Large intestine (tissue), 3 donors: ENCODE measurements around the gene CALN1. TPM values are rescaled to one million over a fixed set of nuclear protein-coding genes. Genes with fewer than 3 reads are reported as not detected.

Experiments
- DNase-seq, 2 donors: peaks; one replicate each; pipeline versions ENCODE4 v3.0.0 to v3.0.0-alpha.2; 2013
- H3K27ac ChIP-seq: one replicate; pipeline ENCODE4 v1.5.1; 2013; ENCODE audit warnings: low read length
- H3K27me3 ChIP-seq: 2 replicates; pipeline ENCODE4 v1.6.1; 2013; ENCODE audit warnings: low read length; ENCODE audit not compliant: control insufficient read depth, insufficient read depth
- H3K36me3 ChIP-seq: 2 replicates; pipeline ENCODE4 v1.6.1; 2013; ENCODE audit warnings: low read length; ENCODE audit not compliant: control insufficient read depth, insufficient read depth
- H3K4me1 ChIP-seq: one replicate; pipeline ENCODE4 v1.6.1; 2013; ENCODE audit warnings: low read length; ENCODE audit not compliant: control insufficient read depth, insufficient read depth
- H3K4me3 ChIP-seq: one replicate; pipeline ENCODE4 v1.5.1; 2013; ENCODE audit warnings: low read length
- H3K9me3 ChIP-seq: one replicate; pipeline ENCODE4 v1.6.1; 2013; ENCODE audit warnings: mild to moderate bottlenecking, low read depth, low read length, moderate library complexity; ENCODE audit not compliant: control insufficient read depth
- WGBS: methylation state at CpG from one replicate; pipeline ENCODE4 v1.1.5; 2013; ENCODE audit warnings: low lambda C conversion rate; ENCODE audit not compliant: insufficient coverage; 5-methylcytosine and 5-hydroxymethylcytosine counted together
- polyA plus RNA-seq: library from polyadenylated mRNA; unstranded; fragments of 120-200 nt; gene quantifications from one replicate; pipeline ENCODE4 v1.2.1, GENCODE V29; 2013

CALN1 gene
- polyA plus RNA-seq, 1 donor = 0.09 TPM

DNA sequence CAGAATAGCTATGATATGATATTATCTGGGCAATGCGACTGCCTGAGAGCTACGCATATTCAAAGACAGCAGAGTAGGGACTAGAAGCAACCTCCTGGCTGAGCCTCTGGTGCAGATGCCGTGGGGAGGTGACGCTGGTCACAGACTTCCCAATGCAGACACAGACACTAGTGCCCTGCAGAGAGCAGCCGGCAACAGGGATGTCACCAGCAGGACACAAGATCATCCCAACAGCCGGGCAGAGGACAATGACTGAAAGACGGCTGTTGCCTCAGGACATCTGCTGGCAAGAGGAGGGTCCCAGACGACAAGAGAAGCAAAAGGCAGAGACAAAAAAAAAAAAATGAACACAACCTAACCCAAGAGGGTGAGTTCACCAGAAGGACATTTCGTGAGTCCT is 104.6 kb downstream of the CALN1 start:
- no CpG with 5 or more reads among the region's 9 CpGs for WGBS
- Histone ChIP-seq H3K9me3 (no peaks in the 10 kb centered on the region), H3K4me1 (no peaks in the 10 kb centered on the region), H3K27ac (no peak overlapping the region), H3K27me3 (no peaks in the 10 kb centered on the region), H3K4me3 (no peak overlapping the region), H3K36me3 (no peaks in the 10 kb centered on the region)
- no peak for DNase-seq

- Histone ChIP-seq H3K27ac (no peak overlapping the region), H3K9me3 (no peaks in the 10 kb centered on the region), H3K36me3 (no peaks in the 10 kb centered on the region), H3K4me3 (no peak overlapping the region), H3K4me1 (no peaks in the 10 kb centered on the region), H3K27me3 (no peaks in the 10 kb centered on the region)
- WGBS = no CpG with 5 or more reads among the region's 1 CpG
- DNase-seq = no peak
These were observed 113.2 kb downstream of the CALN1 start for GRCh38 chr7:72298912-72299311.

DNA sequence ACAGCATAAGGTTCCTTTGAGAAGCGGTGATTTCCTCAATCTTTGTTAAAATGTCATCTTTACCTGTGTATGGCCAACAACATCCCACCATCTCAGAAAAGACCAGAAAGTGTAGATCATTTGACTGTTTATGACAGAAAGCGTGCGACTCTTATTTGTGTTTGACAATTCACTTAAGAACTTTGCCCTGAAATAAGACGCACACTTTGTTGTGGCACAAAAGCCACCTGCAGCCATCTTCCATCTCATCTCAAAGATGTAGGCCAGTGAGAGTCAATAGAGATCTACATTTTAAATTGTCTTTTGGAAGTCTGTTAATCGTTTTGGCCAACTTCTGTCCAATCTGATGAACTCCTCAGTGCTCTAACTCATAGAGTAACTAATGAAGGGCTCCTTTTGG is 114.0 kb downstream of the CALN1 start:
- Histone ChIP-seq H3K36me3 (no peaks in the 10 kb centered on the region), H3K4me1 (no peaks in the 10 kb centered on the region), H3K4me3 (no peak overlapping the region), H3K27me3 (no peaks in the 10 kb centered on the region), H3K27ac (no peak overlapping the region), H3K9me3 (no peaks in the 10 kb centered on the region)
- WGBS = 100% methylated on average over 1 of the region's 5 CpGs
- DNase-seq = no peak

DNA sequence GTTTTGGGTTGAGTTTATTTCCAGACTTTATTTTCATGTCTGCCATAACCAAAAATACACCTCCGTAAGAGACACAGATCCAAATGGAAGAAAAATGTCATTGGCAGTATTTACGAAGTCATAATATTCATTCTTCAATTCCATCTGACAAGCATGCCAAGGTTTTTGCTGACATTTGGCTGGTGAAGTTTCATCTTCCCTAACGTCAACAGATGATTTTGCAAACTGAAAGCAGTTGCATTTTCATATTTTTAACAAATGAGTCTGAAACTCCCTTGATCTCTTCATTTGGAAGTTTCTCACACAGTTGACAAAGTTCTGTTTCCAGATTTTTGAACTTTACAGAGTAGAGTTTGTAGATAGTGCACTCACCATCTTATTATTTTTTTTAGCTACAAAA is 114.5 kb downstream of the CALN1 start:
- no peaks in the 10 kb centered on the region for H3K9me3 ChIP-seq
- no peaks in the 10 kb centered on the region for H3K36me3 ChIP-seq
- no peaks in the 10 kb centered on the region for H3K27me3 ChIP-seq
- H3K27ac ChIP-seq = no peak overlapping the region
- 100% methylated on average over 1 of the region's 3 CpGs for WGBS
- H3K4me1 ChIP-seq = no peaks in the 10 kb centered on the region
- no peak overlapping the region for H3K4me3 ChIP-seq
- DNase-seq = no peak

- H3K27ac ChIP-seq = no peak overlapping the region
- no peak for DNase-seq
- WGBS = no CpG with 5 or more reads among the region's 3 CpGs
- no peaks in the 10 kb centered on the region for H3K36me3 ChIP-seq
- H3K4me3 ChIP-seq = no peak overlapping the region
- no peaks in the 10 kb centered on the region for H3K9me3 ChIP-seq
- H3K4me1 ChIP-seq = no peaks in the 10 kb centered on the region
- no peaks in the 10 kb centered on the region for H3K27me3 ChIP-seq
These were observed 119.3 kb downstream of the CALN1 start for GRCh38 chr7:72292794-72293193.

GRCh38 chr7:72292118-72292517 is 120.0 kb downstream of the CALN1 start:
- Histone ChIP-seq H3K27ac (no peak overlapping the region), H3K36me3 (no peaks in the 10 kb centered on the region), H3K4me1 (no peaks in the 10 kb centered on the region), H3K9me3 (no peaks in the 10 kb centered on the region), H3K27me3 (no peaks in the 10 kb centered on the region), H3K4me3 (no peak overlapping the region)
- DNase-seq = no peak
- no CpG with 5 or more reads among the region's 3 CpGs for WGBS

DNA sequence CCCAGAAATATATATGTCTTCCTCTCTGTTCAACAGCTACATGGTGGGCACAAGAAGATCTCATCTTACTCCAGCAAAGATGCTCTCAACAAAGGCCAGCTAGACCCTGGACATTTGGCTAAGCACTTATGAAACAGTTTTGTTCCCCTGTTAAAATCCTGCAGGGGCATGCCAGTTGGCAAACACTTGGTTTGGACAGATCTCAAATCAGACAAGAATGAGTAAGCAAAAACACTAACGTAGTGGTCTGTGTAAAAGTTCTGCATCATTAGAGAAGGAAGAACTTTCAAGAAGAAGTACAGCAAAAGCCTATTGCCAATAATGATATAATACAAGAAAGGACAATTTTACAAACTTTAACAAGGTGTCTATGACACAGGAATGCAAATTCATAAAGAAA is 125.6 kb downstream of the CALN1 start:
- no peak overlapping the region for H3K27ac ChIP-seq
- no peak for DNase-seq
- H3K4me3 ChIP-seq = no peak overlapping the region
- no peaks in the 10 kb centered on the region for H3K27me3 ChIP-seq
- no peaks in the 10 kb centered on the region for H3K36me3 ChIP-seq
- 43% methylated on average over 1 of the region's 1 CpG for WGBS
- no peaks in the 10 kb centered on the region for H3K9me3 ChIP-seq
- no peaks in the 10 kb centered on the region for H3K4me1 ChIP-seq

DNA sequence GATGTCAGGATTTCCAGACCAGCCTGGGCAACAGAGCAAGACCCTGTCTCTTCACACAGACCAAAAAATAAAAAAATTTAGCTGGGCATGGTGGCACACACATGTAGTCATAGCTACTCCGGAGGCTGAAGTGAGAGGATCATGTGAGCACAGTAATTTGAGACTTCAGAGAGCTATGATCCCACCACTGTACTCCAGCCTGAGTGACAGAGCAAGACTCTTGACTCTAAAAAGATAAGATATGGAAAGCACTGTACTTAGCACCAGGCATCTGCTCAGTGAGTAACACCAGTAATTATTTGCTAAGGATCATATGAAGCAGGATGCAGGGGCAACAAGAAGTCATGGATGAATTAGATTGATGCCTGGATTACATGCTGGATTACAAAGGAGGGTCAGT is 128.8 kb downstream of the CALN1 start:
- DNase-seq = no peak
- Histone ChIP-seq H3K9me3 (no peaks in the 10 kb centered on the region), H3K27ac (no peak overlapping the region), H3K4me1 (no peaks in the 10 kb centered on the region), H3K27me3 (no peaks in the 10 kb centered on the region), H3K4me3 (no peak overlapping the region), H3K36me3 (no peaks in the 10 kb centered on the region)
- no CpG with 5 or more reads among the region's 1 CpG for WGBS

- H3K4me1 ChIP-seq = no peaks in the 10 kb centered on the region
- WGBS = 50% methylated on average over 1 of the region's 2 CpGs
These were observed 130.8 kb downstream of the CALN1 start for GRCh38 chr7:72281308-72281707.

GRCh38 chr7:72279203-72279602 is 132.9 kb downstream of the CALN1 start:
- Histone ChIP-seq H3K9me3 (no peaks in the 10 kb centered on the region), H3K36me3 (no peaks in the 10 kb centered on the region), H3K4me1 (no peaks in the 10 kb centered on the region), H3K4me3 (no peak overlapping the region), H3K27ac (no peak overlapping the region), H3K27me3 (no peaks in the 10 kb centered on the region)
- no CpG with 5 or more reads among the region's 3 CpGs for WGBS
- no peak for DNase-seq

More at GRCh38 chr7:72281308-72281707, 130.8 kb downstream of the CALN1 start:
- H3K36me3 ChIP-seq = no peaks in the 10 kb centered on the region
- no peaks in the 10 kb centered on the region for H3K9me3 ChIP-seq
- no peak overlapping the region for H3K27ac ChIP-seq
- no peak overlapping the region for H3K4me3 ChIP-seq
- no peak for DNase-seq
- no peaks in the 10 kb centered on the region for H3K27me3 ChIP-seq

GRCh38 chr7:72278550-72278949 is 133.6 kb downstream of the CALN1 start:
- H3K27ac ChIP-seq = no peak overlapping the region
- no peak overlapping the region for H3K4me3 ChIP-seq
- no peak for DNase-seq
- H3K27me3 ChIP-seq = no peaks in the 10 kb centered on the region
- no peaks in the 10 kb centered on the region for H3K36me3 ChIP-seq
- no peaks in the 10 kb centered on the region for H3K4me1 ChIP-seq
- WGBS = no CpG with 5 or more reads among the region's 8 CpGs
- H3K9me3 ChIP-seq = no peaks in the 10 kb centered on the region
